Coronary artery (tissue), 2 donors: ENCODE data around the gene MAP3K5.

Experiments used
- DNase-seq: peaks from one replicate; pipeline ENCODE4 v3.0.0-alpha.2; 2017; ENCODE audit warnings: low spot score
- H3K27ac ChIP-seq, 2 donors: fragments of 200-600 bp; sonication (generic); one replicate each; pipeline ENCODE4 v1.5.1; 2016 to 2019
- H3K4me3 ChIP-seq: fragments of 200-600 bp; sonication (generic); 2 replicates; pipeline ENCODE4 v1.5.1; 2016; ENCODE audit warnings: mild to moderate bottlenecking, moderate library complexity
- TF ChIP-seq, protein P1 (sequence below): fragments of 200-600 bp; sonication (generic); IDR thresholded peaks from one replicate; pipeline ENCODE4 v1.5.1; 2019; ENCODE audit warnings: antibody characterized with exemption

MAP3K5 gene

DNA sequence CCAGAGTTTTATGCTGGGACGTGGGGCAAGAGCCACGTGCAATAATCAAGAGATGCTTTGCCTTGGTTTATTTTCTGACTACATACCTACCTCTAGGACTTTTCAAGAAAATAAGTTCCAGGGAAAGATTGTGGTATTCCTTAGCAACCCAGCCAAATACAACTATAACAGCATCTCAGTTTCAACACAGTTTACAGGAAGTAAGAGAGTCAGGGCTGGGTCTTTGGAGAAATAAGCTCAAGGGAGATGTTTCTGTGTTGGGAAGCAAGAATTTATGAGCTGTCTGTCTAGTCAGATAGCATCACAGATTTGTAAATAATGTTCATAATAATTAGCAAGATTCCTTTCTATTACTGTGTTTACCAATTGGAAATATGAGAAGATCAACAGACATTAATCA is 35.1 kb downstream of the MAP3K5 start:
- H3K4me3 ChIP-seq, result no peak overlapping the region
- peak overlapping the region; percentile 37 to 49 for H3K27ac ChIP-seq
- TF ChIP-seq, protein P1, sequence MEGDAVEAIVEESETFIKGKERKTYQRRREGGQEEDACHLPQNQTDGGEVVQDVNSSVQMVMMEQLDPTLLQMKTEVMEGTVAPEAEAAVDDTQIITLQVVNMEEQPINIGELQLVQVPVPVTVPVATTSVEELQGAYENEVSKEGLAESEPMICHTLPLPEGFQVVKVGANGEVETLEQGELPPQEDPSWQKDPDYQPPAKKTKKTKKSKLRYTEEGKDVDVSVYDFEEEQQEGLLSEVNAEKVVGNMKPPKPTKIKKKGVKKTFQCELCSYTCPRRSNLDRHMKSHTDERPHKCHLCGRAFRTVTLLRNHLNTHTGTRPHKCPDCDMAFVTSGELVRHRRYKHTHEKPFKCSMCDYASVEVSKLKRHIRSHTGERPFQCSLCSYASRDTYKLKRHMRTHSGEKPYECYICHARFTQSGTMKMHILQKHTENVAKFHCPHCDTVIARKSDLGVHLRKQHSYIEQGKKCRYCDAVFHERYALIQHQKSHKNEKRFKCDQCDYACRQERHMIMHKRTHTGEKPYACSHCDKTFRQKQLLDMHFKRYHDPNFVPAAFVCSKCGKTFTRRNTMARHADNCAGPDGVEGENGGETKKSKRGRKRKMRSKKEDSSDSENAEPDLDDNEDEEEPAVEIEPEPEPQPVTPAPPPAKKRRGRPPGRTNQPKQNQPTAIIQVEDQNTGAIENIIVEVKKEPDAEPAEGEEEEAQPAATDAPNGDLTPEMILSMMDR, result no peak
- DNase-seq, result no peak

DNA sequence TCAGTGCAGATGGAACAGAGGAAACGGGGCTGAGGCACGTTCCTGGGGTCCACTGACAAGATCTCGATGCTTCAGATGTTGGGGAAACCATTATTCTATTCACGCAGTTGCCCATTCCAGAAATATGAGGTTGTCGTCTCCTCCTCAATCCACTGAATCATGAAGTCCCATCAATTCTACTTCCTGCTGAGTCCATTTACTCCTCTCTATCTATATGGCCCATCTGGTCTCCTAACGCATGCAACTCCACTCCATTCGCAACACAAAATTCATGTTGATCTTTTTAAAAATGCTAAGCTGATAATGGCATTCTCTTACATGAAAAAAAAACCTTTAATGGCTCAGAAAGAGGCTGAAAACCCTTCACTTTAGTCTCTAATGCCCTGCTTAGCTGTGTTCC is 37.5 kb downstream of the MAP3K5 start:
- TF ChIP-seq, protein P1, result no peak
- Histone ChIP-seq H3K27ac (no peak overlapping the region), H3K4me3 (no peak overlapping the region)
- no peak for DNase-seq

DNA sequence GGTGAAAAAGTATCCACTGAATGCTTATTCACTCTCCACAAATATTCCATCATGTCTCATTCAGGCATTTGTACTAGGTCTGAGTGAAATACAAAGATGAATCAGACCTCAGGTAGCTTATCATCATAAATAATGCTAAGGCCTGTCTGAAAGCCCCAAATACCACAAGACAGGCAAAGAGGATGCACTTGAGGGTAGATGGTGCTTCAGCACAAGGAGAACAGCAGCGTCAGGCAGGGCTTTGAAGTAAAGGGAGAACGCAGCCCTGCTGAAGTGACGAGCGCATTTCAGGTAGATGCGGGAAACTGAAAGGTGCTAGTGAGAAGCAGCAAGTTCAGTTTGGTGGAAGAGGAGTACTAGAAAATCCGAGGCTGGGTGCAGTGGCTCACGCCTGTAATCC is 38.7 kb downstream of the MAP3K5 start:
- no peak overlapping the region for H3K4me3 ChIP-seq
- TF ChIP-seq, protein P1, result no peak
- no peak for DNase-seq
- no peak overlapping the region for H3K27ac ChIP-seq

GRCh38 chr6:136752554-136752953 is 39.7 kb downstream of the MAP3K5 start:
- no peak for DNase-seq
- Histone ChIP-seq H3K4me3 (no peak overlapping the region), H3K27ac (peak overlapping the region in 1 of 2 donors; percentile 40)
- TF ChIP-seq, protein P1, result no peak

- Histone ChIP-seq H3K4me3 (no peak overlapping the region), H3K27ac (peak overlapping the region in 1 of 2 donors; percentile 40)
- TF ChIP-seq, protein P1, result no peak
- no peak for DNase-seq
Measured at GRCh38 chr6:136751991-136752390, 40.3 kb downstream of the MAP3K5 start.

DNA sequence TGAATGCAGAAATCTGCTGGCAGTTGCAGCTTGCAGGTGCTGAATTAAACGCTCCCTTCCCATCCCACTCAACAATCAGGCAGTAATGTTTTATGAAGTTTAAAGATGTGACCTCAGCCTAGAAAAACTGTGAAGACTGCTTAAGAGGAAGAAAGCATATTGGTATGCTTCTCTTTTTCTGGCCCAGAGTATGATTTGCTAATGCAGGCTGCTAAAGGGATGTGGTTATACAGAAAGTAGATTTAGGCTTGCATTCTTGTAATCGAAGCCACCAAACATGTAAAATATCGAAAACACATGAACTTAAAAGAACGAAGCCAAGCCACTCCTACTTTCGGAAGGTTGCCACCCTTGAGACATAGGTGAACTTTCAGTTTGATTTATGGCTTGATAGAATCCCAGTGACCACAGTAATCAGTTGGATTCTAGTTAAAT is 40.7 kb downstream of the MAP3K5 start:
- no peak for DNase-seq
- peak overlapping the region in 1 of 2 donors; percentile 40 for H3K27ac ChIP-seq
- peak overlapping the region; percentile 9 for H3K4me3 ChIP-seq
- TF ChIP-seq, protein P1, result no peak

DNA sequence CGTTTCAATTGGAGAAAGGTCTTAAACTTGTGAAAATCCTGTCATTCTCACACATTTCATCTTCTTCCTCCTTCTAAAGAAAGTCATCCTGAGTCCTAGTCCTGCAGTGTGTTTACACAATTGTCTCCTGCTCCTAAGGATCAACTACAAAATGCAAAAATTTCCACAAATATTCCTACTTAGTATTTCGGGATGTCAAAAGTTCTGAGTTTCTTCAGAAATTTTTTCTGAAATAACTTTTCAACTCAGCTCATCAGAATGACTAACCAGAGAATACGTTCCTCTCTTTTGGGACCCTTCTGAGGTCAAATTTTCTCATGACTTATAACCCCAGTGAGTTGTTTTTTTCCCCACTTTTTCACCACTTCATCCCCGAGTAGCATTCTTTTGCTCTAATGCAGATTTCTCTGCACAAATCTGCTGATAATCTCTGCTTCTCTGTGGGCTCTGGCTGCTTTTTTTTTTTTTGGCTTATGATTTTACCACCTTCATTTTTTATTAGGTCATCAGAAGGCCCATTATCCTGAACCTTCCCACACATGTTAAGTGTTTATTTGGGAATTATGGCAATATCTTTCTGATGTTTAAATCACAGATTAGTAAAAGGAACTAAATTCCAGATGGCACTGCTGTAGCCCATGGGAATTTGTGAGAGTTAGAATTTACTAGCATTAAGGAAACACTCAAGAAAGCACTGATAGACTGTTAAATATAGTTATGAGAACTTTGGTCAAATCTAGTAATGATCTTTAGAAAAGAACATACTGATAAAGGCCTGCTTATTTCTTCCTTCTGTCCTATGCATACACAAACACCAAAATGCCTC is 41.4 kb downstream of the MAP3K5 start:
- DNase-seq, result no peak
- H3K4me3 ChIP-seq, result peak overlapping the region; percentile 9
- peak overlapping the region in 1 of 2 donors; percentile 53 for H3K27ac ChIP-seq
- TF ChIP-seq, protein P1, result no peak
